PC-3 (cell line): ENCODE data around the gene MYLK2. TPM values are rescaled to one million over a fixed set of nuclear protein-coding genes. Genes with fewer than 3 reads are reported as not detected.

ENCODE experiments used
- ATAC-seq: fragments of 200-7000 bp; cut with Tn5 transposase; 2 replicates; pipeline ENCODE4 v1.9.1; 2020; ENCODE audit warnings: mild to moderate bottlenecking, moderate library complexity
- BruUV-seq: library from RNA; stranded (reverse); fragments of 400-500 nt; replicated peaks from 2 replicates; lab custom pipeline; 2021; lab: Mats Ljungman, UMichigan
- CTCF ChIA-PET: fragments of 300-600 bp; sonication (Branson Sonifier 250); formaldehyde crosslinking; loops from one replicate; lab custom pipeline; 2022; ENCODE audit warnings: antibody characterized with exemption; lab: Charles Lee
- POLR2A ChIA-PET: fragments of 300-600 bp; sonication (Branson Sonifier 250); formaldehyde crosslinking; loops from one replicate; lab custom pipeline; 2022; ENCODE audit warnings: antibody characterized with exemption; ENCODE audit not compliant: unreplicated experiment; lab: Charles Lee
- DNase-seq: peaks from one replicate; pipeline ENCODE4 v3.0.0-alpha.2; 2015
- H2AFZ ChIP-seq: fragments of 300-600 bp; sonication (generic); 2 replicates; pipeline ENCODE4 v1.6.0; 2016; ENCODE audit warnings: antibody characterized with exemption, low read length
- H3F3A ChIP-seq: fragments of 300-600 bp; sonication (generic); one replicate; pipeline ENCODE4 v1.6.0; 2017; ENCODE audit warnings: antibody characterized with exemption, low read length, control low read depth, mild to moderate bottlenecking; ENCODE audit not compliant: unreplicated experiment
- H3K27ac ChIP-seq: fragments of 300-600 bp; sonication (generic); 2 replicates; pipeline ENCODE4 v1.5.1; 2016; ENCODE audit warnings: mild to moderate bottlenecking, low read length
- H3K27me3 ChIP-seq: fragments of 300-600 bp; sonication (generic); 2 replicates; pipeline ENCODE4 v1.6.1; 2016; ENCODE audit warnings: low read length, mixed read lengths
- H3K36me3 ChIP-seq: fragments of 300-600 bp; sonication (generic); 2 replicates; pipeline ENCODE4 v1.6.1; 2016; ENCODE audit warnings: low read depth, mixed run types, low read length, mixed read lengths
- H3K4me1 ChIP-seq: fragments of 300-600 bp; sonication (generic); 2 replicates; pipeline ENCODE4 v1.5.1; 2016; ENCODE audit warnings: low read length; ENCODE audit not compliant: insufficient read depth
- H3K4me2 ChIP-seq: fragments of 300-600 bp; sonication (generic); 2 replicates; pipeline ENCODE4 v1.6.0; 2016; ENCODE audit warnings: low read length
- H3K4me3 ChIP-seq: fragments of 300-600 bp; sonication (generic); 2 replicates; pipeline ENCODE4 v1.5.1; 2016; ENCODE audit warnings: mild to moderate bottlenecking, low read length, mixed read lengths
- H3K79me2 ChIP-seq: fragments of 300-600 bp; sonication (generic); 2 replicates; pipeline ENCODE4 v1.6.1; 2017; ENCODE audit warnings: low read length, mixed read lengths
- H3K9ac ChIP-seq: fragments of 300-600 bp; sonication (generic); 2 replicates; pipeline ENCODE4 v1.6.0; 2016; ENCODE audit warnings: mild to moderate bottlenecking, low read length
- H3K9me2 ChIP-seq: fragments of 300-600 bp; sonication (generic); replicated peaks from 2 replicates; pipeline ENCODE4 v1.6.1; 2016; ENCODE audit warnings: mixed run types, low read length, mixed read lengths
- H3K9me3 ChIP-seq: fragments of 300-600 bp; sonication (generic); 2 replicates; pipeline ENCODE4 v1.6.1; 2016; ENCODE audit warnings: low read length, mixed read lengths
- H4K20me1 ChIP-seq: fragments of 300-600 bp; sonication (generic); 2 replicates; pipeline ENCODE4 v1.6.1; 2016; ENCODE audit warnings: low read length, mixed read lengths
- EZH2 ChIP-seq: fragments of 300-600 bp; sonication (generic); IDR thresholded peaks from one replicate; pipeline ENCODE4 v1.6.1; 2017; ENCODE audit warnings: antibody characterized with exemption, mild to moderate bottlenecking, low read length; ENCODE audit not compliant: unreplicated experiment
- EZH2phosphoT487 ChIP-seq: fragments of 300-600 bp; sonication (generic); IDR thresholded peaks from 2 replicates; pipeline ENCODE4 v1.6.1; 2018; ENCODE audit warnings: mild to moderate bottlenecking, antibody characterized with exemption, low read length, borderline replicate concordance
- intact Hi-C: fragments of 100-400 bp; cut with micrococcal nuclease; formaldehyde crosslinking; loops from 2 replicates; pipeline ENCODE4 v1.9.0; 2023
- total RNA-seq: library from RNA; depleted of rRNA; stranded (reverse); fragments of >200 nt; gene quantifications from 2 replicates; pipeline ENCODE4 v1.2.3, GENCODE V29; 2014
- TF ChIP-seq, protein P1 (sequence below): fragments of 300-600 bp; sonication (generic); conservative IDR thresholded peaks from 2 replicates; pipeline ENCODE4 v1.5.1; 2017; ENCODE audit warnings: antibody characterized with exemption, low read depth, mild to moderate bottlenecking, low read length

Gene MYLK2
- total RNA-seq, 1 experiment from 2014 or later = 1.7 TPM

GRCh38 chr20:31877684-31878083 is 58.5 kb downstream of the MYLK2 start:
- Histone ChIP-seq H3K9me2 (no peaks in the 10 kb centered on the region), H3K4me3 (no peak overlapping the region), H3K27me3 (peaks cover 8% of the 10 kb centered on the region), H3K36me3 (no peaks in the 10 kb centered on the region), H3K9ac (no peak overlapping the region), H3K4me2 (no peak overlapping the region), H3K79me2 (no peaks in the 10 kb centered on the region), H3K9me3 (peaks cover 6% of the 10 kb centered on the region; the same call in 1 of the 2 replicates), H2AFZ (no peak overlapping the region), H3K27ac (no peak overlapping the region), H3K4me1 (0 out of 2 replicates have a peak, but pooled peaks cover 9% of the 10 kb centered on the region), H3F3A (no peaks in the 10 kb centered on the region), H4K20me1 (no peaks in the 10 kb centered on the region)
- BruUV-seq = no TSS peak
- intact Hi-C loops = loop anchor here (2.0 kb wide), 1 partner anchor 75 kb away; the partner anchor contains the start of gene PDRG1
- ChIA-PET CTCF (no interaction called here), POLR2A (no interaction called here)
- TF ChIP-seq EZH2 (no peak), EZH2phosphoT487 (no peak)
- TF ChIP-seq, protein P1, sequence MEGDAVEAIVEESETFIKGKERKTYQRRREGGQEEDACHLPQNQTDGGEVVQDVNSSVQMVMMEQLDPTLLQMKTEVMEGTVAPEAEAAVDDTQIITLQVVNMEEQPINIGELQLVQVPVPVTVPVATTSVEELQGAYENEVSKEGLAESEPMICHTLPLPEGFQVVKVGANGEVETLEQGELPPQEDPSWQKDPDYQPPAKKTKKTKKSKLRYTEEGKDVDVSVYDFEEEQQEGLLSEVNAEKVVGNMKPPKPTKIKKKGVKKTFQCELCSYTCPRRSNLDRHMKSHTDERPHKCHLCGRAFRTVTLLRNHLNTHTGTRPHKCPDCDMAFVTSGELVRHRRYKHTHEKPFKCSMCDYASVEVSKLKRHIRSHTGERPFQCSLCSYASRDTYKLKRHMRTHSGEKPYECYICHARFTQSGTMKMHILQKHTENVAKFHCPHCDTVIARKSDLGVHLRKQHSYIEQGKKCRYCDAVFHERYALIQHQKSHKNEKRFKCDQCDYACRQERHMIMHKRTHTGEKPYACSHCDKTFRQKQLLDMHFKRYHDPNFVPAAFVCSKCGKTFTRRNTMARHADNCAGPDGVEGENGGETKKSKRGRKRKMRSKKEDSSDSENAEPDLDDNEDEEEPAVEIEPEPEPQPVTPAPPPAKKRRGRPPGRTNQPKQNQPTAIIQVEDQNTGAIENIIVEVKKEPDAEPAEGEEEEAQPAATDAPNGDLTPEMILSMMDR = no peak
- ATAC-seq (no peak), DNase-seq (no peak)

- CTCF ChIA-PET = no interaction called here
- BruUV-seq = TSS peak; percentile 85
These were observed 60.2 kb downstream of the MYLK2 start for GRCh38 chr20:31879143-31879987.

GRCh38 chr20:31881945-31882344 is 62.8 kb downstream of the MYLK2 start:
- no peaks in the 10 kb centered on the region for H3F3A ChIP-seq
- ChIA-PET POLR2A (no interaction called here), CTCF (no interaction called here)
- peaks cover 6% of the 10 kb centered on the region; the same call in 1 of the 2 replicates for H3K9me3 ChIP-seq
- no peak overlapping the region for H3K9ac ChIP-seq
- H3K79me2 ChIP-seq = no peaks in the 10 kb centered on the region
- H3K36me3 ChIP-seq = no peaks in the 10 kb centered on the region
- H3K27ac ChIP-seq = no peak overlapping the region
- H3K4me1 ChIP-seq = 0 out of 2 replicates have a peak, but pooled peaks cover 9% of the 10 kb centered on the region
- H3K4me2 ChIP-seq = no peak overlapping the region
- DNase-seq = no peak
- TF ChIP-seq EZH2phosphoT487 = no peak
- no peak for TF ChIP-seq EZH2
- TF ChIP-seq, protein P1 = no peak
- intact Hi-C loops = no loop called here
- peaks cover 13% of the 10 kb centered on the region; the same call in 1 of the 2 replicates for H3K27me3 ChIP-seq
- ATAC-seq = no peak
- H3K9me2 ChIP-seq = no peaks in the 10 kb centered on the region
- no peak overlapping the region for H2AFZ ChIP-seq
- H3K4me3 ChIP-seq = no peak overlapping the region
- no TSS peak for BruUV-seq
- H4K20me1 ChIP-seq = no peaks in the 10 kb centered on the region

More at GRCh38 chr20:31879143-31879987, 60.2 kb downstream of the MYLK2 start:
- Histone ChIP-seq H3K79me2 (no peaks in the 10 kb centered on the region), H4K20me1 (no peaks in the 10 kb centered on the region), H3K27ac (no peak overlapping the region), H3K4me2 (peak overlapping the region; percentile 97), H3K9me3 (peaks cover 6% of the 10 kb centered on the region; the same call in 1 of the 2 replicates), H2AFZ (peak overlapping the region; percentile 100), H3K27me3 (no peaks in the 10 kb centered on the region), H3K9ac (peak overlapping the region; percentile 53), H3K36me3 (no peaks in the 10 kb centered on the region), H3F3A (no peaks in the 10 kb centered on the region), H3K4me3 (peak overlapping the region; percentile 79), H3K9me2 (no peaks in the 10 kb centered on the region), H3K4me1 (0 out of 2 replicates have a peak, but pooled peaks cover 9% of the 10 kb centered on the region)
- peak; percentile 94 for DNase-seq
- TF ChIP-seq EZH2phosphoT487 = no peak
- TF ChIP-seq EZH2 = no peak
- intact Hi-C loops = loop anchor here (1.0 to 2.0 kb wide), 2 partner anchors 43 to 73 kb away; partner anchors contain the start of gene PDRG1
- peak; percentile 99 for ATAC-seq
- POLR2A ChIA-PET = interaction anchor here (0.6 to 0.7 kb wide), 3 partner anchors 11 to 24 kb away, joined by 3 to 4 read pairs (median 4); no protein-coding TSS in a partner anchor
